Activated naive CD8-positive, alpha-beta T cell treated with anti-CD3 and anti-CD28 coated beads, Interleukin-2, amount 50 U/mL, for 24 hours (primary cell): ENCODE results near the gene MYL12A.
"Not testable (repeated sequence)": the region's sequence is repeated elsewhere in the genome, so short reads cannot be mapped to it uniquely, and the experiment has no call there.

ENCODE experiments used
- ATAC-seq: fragments of 150-1000 bp; cut with Tn5 transposase; one replicate; pipeline ENCODE4 v1.10.0; 2021
- DNase-seq: peaks from one replicate; pipeline ENCODE4 v3.0.0; 2021
- H3K27ac Mint-ChIP-seq: one replicate; pipeline ENCODE4 v1.8.0; 2021; ENCODE audit warnings: mild to moderate bottlenecking, mixed read lengths
- H3K27me3 Mint-ChIP-seq: one replicate; pipeline ENCODE4 v1.8.0; 2021; ENCODE audit warnings: mixed read lengths
- H3K36me3 Mint-ChIP-seq: one replicate; pipeline ENCODE4 v1.8.0; 2021; ENCODE audit warnings: low read depth, mixed read lengths
- H3K4me1 Mint-ChIP-seq: one replicate; pipeline ENCODE4 v1.8.0; 2021; ENCODE audit warnings: mixed read lengths
- H3K4me3 Mint-ChIP-seq: one replicate; pipeline ENCODE4 v1.8.0; 2021; ENCODE audit warnings: mild to moderate bottlenecking, moderate library complexity, mixed read lengths
- H3K9me3 Mint-ChIP-seq: one replicate; pipeline ENCODE4 v1.8.0; 2021; ENCODE audit warnings: mixed read lengths

Gene MYL12A

GRCh38 chr18:3218819-3219218 is 28.8 kb upstream of the MYL12A start:
- Mint-ChIP-seq H3K4me1 (peaks cover under 1% of the 10 kb centered on the region), H3K36me3 (no peaks in the 10 kb centered on the region), H3K27me3 (no peaks in the 10 kb centered on the region), H3K4me3 (no peak overlapping the region), H3K9me3 (no peaks in the 10 kb centered on the region), H3K27ac (no peak overlapping the region)
- DNase-seq (no peak), ATAC-seq (no peak)

GRCh38 chr18:3219241-3219630 is 28.4 kb upstream of the MYL12A start:
- H3K27me3 Mint-ChIP-seq, result no peaks in the 10 kb centered on the region
- ATAC-seq (no peak), DNase-seq (no peak)
- no peaks in the 10 kb centered on the region for H3K36me3 Mint-ChIP-seq
- no peak overlapping the region for H3K4me3 Mint-ChIP-seq
- H3K4me1 Mint-ChIP-seq, result no peaks in the 10 kb centered on the region
- no peak overlapping the region for H3K27ac Mint-ChIP-seq
- H3K9me3 Mint-ChIP-seq, result no peaks in the 10 kb centered on the region

- no peak within 1 kb of the TSS for H3K4me3 Mint-ChIP-seq
- ATAC-seq (no peak), DNase-seq (no peak)
- no peaks in the 10 kb centered on the region for H3K4me1 Mint-ChIP-seq
- H3K9me3 Mint-ChIP-seq, result no peaks in the 10 kb centered on the region
- no peak within 1 kb of the TSS for H3K27ac Mint-ChIP-seq
- H3K36me3 Mint-ChIP-seq, result no peaks in the 10 kb centered on the region
- H3K27me3 Mint-ChIP-seq, result no peaks in the 10 kb centered on the region
Measured at GRCh38 chr18:3219631-3220335, 27.8 kb upstream of the MYL12A start, which contains the start of gene MYOM1. Gene MYOM1, minus strand, starts transcription at chr18:3219968. Its CDS starts 4,745 bp downstream, at chr18:3215223.

GRCh38 chr18:3220868-3221267 is 26.7 kb upstream of the MYL12A start:
- not testable (repeated sequence) for H3K4me3 Mint-ChIP-seq, H3K27ac Mint-ChIP-seq, ATAC-seq, DNase-seq, H3K36me3 Mint-ChIP-seq, H3K9me3 Mint-ChIP-seq, H3K27me3 Mint-ChIP-seq, H3K4me1 Mint-ChIP-seq

GRCh38 chr18:3221496-3221895 is 26.1 kb upstream of the MYL12A start:
- no peaks in the 10 kb centered on the region for H3K4me1 Mint-ChIP-seq
- no peak overlapping the region for H3K27ac Mint-ChIP-seq
- DNase-seq, result no peak
- H3K36me3 Mint-ChIP-seq, result no peaks in the 10 kb centered on the region
- no peak overlapping the region for H3K4me3 Mint-ChIP-seq
- no peak for ATAC-seq
- no peaks in the 10 kb centered on the region for H3K9me3 Mint-ChIP-seq
- no peaks in the 10 kb centered on the region for H3K27me3 Mint-ChIP-seq

GRCh38 chr18:3223356-3223755 is 24.2 kb upstream of the MYL12A start:
- Mint-ChIP-seq H3K27me3 (no peaks in the 10 kb centered on the region), H3K36me3 (no peaks in the 10 kb centered on the region), H3K4me1 (no peaks in the 10 kb centered on the region), H3K9me3 (no peaks in the 10 kb centered on the region), H3K4me3 (no peak overlapping the region), H3K27ac (no peak overlapping the region)
- ATAC-seq (no peak), DNase-seq (no peak)

GRCh38 chr18:3224223-3224622 is 23.4 kb upstream of the MYL12A start:
- ATAC-seq (no peak), DNase-seq (no peak)
- Mint-ChIP-seq H3K27me3 (no peaks in the 10 kb centered on the region), H3K4me1 (peaks cover 2% of the 10 kb centered on the region), H3K9me3 (no peaks in the 10 kb centered on the region), H3K36me3 (no peaks in the 10 kb centered on the region), H3K27ac (no peak overlapping the region), H3K4me3 (no peak overlapping the region)

- Mint-ChIP-seq H3K27me3 (no peaks in the 10 kb centered on the region), H3K4me3 (no peak overlapping the region), H3K36me3 (no peaks in the 10 kb centered on the region), H3K27ac (no peak overlapping the region), H3K9me3 (no peaks in the 10 kb centered on the region), H3K4me1 (peaks cover 2% of the 10 kb centered on the region)
- DNase-seq (no peak), ATAC-seq (no peak)
Measured at GRCh38 chr18:3225588-3225987, 22.0 kb upstream of the MYL12A start.

- no peak for DNase-seq
- no peak for ATAC-seq
- H3K27ac Mint-ChIP-seq, result no peak overlapping the region
- H3K36me3 Mint-ChIP-seq, result no peaks in the 10 kb centered on the region
- no peak overlapping the region for H3K4me3 Mint-ChIP-seq
- peaks cover 2% of the 10 kb centered on the region for H3K4me1 Mint-ChIP-seq
- H3K9me3 Mint-ChIP-seq, result no peaks in the 10 kb centered on the region
- H3K27me3 Mint-ChIP-seq, result no peaks in the 10 kb centered on the region
Measured at GRCh38 chr18:3226048-3226447, 21.6 kb upstream of the MYL12A start.

GRCh38 chr18:3230401-3231334 is 16.9 kb upstream of the MYL12A start:
- H3K27ac Mint-ChIP-seq, result no peak overlapping the region
- no peaks in the 10 kb centered on the region for H3K9me3 Mint-ChIP-seq
- peaks cover 2% of the 10 kb centered on the region for H3K4me1 Mint-ChIP-seq
- H3K36me3 Mint-ChIP-seq, result no peaks in the 10 kb centered on the region
- ATAC-seq (no peak), DNase-seq (no peak)
- H3K4me3 Mint-ChIP-seq, result no peak overlapping the region
- no peaks in the 10 kb centered on the region for H3K27me3 Mint-ChIP-seq

GRCh38 chr18:3233004-3233403 is 14.6 kb upstream of the MYL12A start:
- Mint-ChIP-seq H3K27ac (no peak overlapping the region), H3K27me3 (no peaks in the 10 kb centered on the region), H3K9me3 (no peaks in the 10 kb centered on the region), H3K36me3 (no peaks in the 10 kb centered on the region), H3K4me1 (peaks cover 2% of the 10 kb centered on the region), H3K4me3 (no peak overlapping the region)
- DNase-seq, result no peak
- no peak for ATAC-seq

- no peaks in the 10 kb centered on the region for H3K36me3 Mint-ChIP-seq
- H3K4me1 Mint-ChIP-seq, result peaks cover under 1% of the 10 kb centered on the region
- no peak overlapping the region for H3K4me3 Mint-ChIP-seq
- no peak overlapping the region for H3K27ac Mint-ChIP-seq
- no peaks in the 10 kb centered on the region for H3K9me3 Mint-ChIP-seq
- DNase-seq (no peak), ATAC-seq (no peak)
- no peaks in the 10 kb centered on the region for H3K27me3 Mint-ChIP-seq
Measured at GRCh38 chr18:3233433-3234168, 14.0 kb upstream of the MYL12A start.

GRCh38 chr18:3234457-3234856 is 13.1 kb upstream of the MYL12A start:
- Mint-ChIP-seq H3K36me3 (peaks cover 3% of the 10 kb centered on the region), H3K27ac (no peak overlapping the region), H3K4me1 (no peaks in the 10 kb centered on the region), H3K4me3 (no peak overlapping the region), H3K27me3 (no peaks in the 10 kb centered on the region), H3K9me3 (no peaks in the 10 kb centered on the region)
- DNase-seq, result no peak
- ATAC-seq, result no peak

- no peak overlapping the region for H3K4me3 Mint-ChIP-seq
- H3K27ac Mint-ChIP-seq, result no peak overlapping the region
- peaks cover 8% of the 10 kb centered on the region for H3K36me3 Mint-ChIP-seq
- DNase-seq (no peak), ATAC-seq (peak; percentile 36)
- H3K27me3 Mint-ChIP-seq, result no peaks in the 10 kb centered on the region
- H3K9me3 Mint-ChIP-seq, result peaks cover 5% of the 10 kb centered on the region
- H3K4me1 Mint-ChIP-seq, result no peaks in the 10 kb centered on the region
Measured at GRCh38 chr18:3235846-3236245, 11.8 kb upstream of the MYL12A start.
